ENCODE results near the gene SSRP1.
"Not testable (repeated sequence)": the region's sequence is repeated elsewhere in the genome, so short reads cannot be mapped to it uniquely, and the experiment has no call there.

SSRP1 gene

DNA sequence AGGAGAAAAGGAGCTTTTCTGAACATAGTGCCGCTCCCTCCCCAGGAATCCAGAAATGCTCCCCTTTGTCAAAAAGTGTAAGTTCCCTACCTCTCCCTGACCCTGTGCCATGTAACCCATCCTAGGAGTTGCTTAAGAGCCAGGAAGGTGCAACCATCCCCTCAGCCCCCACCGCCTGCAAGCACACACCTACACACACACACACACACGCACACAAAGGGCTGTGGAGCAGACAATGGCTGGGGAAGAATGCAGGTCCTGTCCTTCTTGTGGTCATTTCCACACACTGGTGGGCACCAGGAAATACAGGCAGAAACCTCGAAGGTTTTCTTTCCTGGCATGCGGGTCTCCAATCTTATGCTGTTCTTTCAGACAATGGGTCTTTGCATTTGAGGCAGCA lies 3.6 kb upstream of the SSRP1 start:
- no peak for DNase-seq (ENCODE audit: low read depth in 2 of 3, low spot score in 2 of 3)

DNA sequence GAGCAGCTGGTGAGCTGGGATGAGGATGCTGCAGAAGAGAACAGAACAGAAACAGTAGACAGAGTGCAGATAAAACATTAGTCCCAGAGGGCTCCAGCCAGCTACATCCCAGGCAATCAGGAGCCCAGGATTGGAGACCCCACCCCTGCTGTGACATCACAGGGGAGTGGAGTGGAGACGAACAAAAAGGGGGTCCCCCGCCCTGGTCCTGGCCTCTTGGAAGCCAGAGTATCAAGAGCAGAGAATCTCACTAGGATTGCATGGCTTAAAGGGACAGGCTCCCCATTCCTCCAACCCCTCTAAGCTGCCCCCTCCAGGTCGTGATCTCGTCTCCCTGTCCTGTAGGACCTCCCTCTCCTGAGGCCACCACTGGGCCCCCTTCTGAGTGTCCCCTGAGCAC lies 2.5 kb upstream of the SSRP1 start, which contains the start of gene P2RX3:
Gene P2RX3 (plus strand): TSS at position 211 of the 400 bp plus-strand sequence. CDS start 199 bp downstream, outside the sequence.
- DNase-seq (ENCODE audit: low read depth in 2 of 3, low spot score in 2 of 3) = no peak

DNA sequence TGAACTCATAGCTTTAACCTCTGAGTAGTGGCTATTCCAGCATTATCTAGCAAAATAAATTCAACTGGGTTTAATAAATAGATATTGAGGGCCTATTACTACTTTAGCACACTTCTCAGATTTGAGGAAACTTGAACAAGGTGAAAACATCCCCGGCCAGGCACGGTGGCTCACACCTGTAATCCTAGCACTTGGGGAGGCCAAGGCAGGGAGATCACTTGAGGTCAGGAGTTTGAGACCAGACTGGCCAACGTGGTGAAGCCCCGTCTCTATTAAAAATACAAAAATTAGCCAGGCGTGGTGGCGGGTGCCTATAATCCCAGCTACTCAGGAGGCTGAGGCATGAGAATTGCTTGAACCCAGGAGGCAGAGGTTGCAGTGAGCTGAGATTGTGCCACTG lies 1.2 kb upstream of the SSRP1 start:
- not testable (repeated sequence) for DNase-seq (ENCODE audit: low read depth in 2 of 3, low spot score in 2 of 3)

- DNase-seq (ENCODE audit: low read depth in 2 of 3, low spot score in 2 of 3) = peak in 1 of 3 experiments; percentile 9
These were observed 497 bp upstream of the SSRP1 start for GRCh38 chr11:57336111-57336666.

DNA sequence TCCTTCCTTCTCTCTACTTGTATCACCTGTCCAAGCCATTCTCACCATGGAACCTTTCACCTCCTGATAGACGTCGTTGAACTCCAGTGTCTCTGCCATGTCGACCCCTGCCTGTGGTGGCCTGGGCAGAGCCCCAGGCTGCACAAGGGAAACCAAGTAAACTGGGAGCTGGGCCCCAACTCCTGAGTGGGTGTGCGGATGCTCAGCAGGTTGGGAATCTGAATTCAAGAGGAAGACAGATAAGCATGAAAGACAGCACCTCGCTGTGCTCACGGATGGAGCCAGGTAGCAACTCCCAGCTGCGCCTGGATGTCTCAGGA lies 709 bp downstream of the SSRP1 start:
- no peak for DNase-seq (ENCODE audit: low read depth in 2 of 3, low spot score in 2 of 3)

DNA sequence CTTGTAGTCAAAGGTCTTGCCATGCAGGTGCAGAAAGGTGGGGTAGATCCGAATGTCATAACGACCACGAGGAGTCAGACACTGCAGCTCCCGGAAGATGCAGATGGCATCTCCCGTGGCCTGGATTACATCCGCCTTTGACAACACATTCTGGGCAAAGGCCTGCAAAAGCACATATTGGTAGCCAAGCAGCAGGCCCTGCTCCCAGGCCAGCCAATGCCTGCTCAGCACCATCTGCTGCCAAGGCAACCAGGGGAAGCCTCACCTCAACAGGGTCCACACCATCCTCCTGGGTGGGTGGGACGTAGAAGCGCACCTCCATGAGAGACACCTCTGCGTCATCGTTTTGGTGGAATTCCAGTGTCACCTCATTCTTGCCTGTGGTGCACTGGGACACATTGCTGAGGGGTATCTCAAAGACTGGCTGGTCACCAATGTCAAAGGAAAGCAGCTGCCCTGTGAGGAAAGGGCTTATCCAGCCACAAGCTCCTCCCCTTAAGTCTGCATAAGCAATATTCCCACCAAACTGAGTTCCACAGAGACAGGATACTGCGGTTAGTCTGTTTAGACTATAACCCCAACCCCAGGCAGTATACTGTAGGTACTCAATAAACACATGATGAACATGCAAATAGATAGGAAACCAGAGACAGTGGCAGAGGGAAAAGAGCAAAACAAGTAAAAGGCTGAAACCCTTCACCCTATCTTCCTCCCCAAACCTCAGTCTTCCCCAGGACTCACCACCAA lies 2.8 kb downstream of the SSRP1 start:
- DNase-seq (ENCODE audit: low read depth in 2 of 3, low spot score in 2 of 3) = no peak

DNA sequence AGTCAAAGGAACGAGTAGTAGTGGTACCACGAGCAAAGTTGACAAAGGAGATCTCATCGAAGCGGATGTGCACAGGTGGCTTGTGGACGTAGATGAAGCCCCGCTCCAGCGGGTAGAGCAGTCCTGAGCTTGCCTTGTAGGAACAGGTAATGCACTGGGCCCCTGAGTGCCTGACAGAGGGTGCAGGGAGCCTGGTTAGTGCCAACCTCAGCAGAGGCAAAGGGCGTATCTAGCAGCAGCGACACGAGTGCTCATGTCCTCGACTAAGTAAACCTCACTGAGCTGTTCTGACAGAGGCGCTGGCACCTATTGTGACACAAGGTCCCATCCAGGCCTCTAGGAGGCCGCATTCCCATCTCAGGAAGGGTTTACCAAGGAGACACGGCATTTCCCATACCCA lies 4.0 kb downstream of the SSRP1 start:
- no peak for DNase-seq (ENCODE audit: low read depth in 2 of 3, low spot score in 2 of 3)

GRCh38 chr11:57330029-57330428 lies 5.7 kb downstream of the SSRP1 start:
- DNase-seq (ENCODE audit: low read depth in 2 of 3, low spot score in 2 of 3) = no peak

DNA sequence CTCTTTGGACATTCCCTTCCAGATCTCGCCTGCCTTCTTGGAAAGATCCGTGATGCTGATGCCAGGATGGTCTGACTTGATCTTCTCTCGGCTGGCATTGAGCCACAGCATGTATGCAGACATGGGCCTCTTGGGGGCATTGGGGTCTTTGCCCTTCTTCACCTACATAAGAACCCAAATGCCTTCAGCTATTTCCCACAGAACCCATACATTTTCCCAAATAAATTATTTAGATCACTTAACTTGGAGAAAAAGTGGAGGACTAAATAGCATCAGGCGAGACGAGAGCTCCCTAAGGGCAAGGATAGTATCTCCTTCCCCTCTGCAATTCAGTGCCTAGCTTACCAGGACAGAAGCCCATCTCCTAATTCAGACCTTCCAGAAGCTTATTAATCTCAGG lies 8.0 kb downstream of the SSRP1 start:
- DNase-seq (ENCODE audit: low read depth in 2 of 3, low spot score in 2 of 3) = no peak

GRCh38 chr11:57325735-57326048 lies 10.0 kb downstream of the SSRP1 start:
- no peak for DNase-seq (ENCODE audit: low read depth in 2 of 3, low spot score in 2 of 3)

DNA sequence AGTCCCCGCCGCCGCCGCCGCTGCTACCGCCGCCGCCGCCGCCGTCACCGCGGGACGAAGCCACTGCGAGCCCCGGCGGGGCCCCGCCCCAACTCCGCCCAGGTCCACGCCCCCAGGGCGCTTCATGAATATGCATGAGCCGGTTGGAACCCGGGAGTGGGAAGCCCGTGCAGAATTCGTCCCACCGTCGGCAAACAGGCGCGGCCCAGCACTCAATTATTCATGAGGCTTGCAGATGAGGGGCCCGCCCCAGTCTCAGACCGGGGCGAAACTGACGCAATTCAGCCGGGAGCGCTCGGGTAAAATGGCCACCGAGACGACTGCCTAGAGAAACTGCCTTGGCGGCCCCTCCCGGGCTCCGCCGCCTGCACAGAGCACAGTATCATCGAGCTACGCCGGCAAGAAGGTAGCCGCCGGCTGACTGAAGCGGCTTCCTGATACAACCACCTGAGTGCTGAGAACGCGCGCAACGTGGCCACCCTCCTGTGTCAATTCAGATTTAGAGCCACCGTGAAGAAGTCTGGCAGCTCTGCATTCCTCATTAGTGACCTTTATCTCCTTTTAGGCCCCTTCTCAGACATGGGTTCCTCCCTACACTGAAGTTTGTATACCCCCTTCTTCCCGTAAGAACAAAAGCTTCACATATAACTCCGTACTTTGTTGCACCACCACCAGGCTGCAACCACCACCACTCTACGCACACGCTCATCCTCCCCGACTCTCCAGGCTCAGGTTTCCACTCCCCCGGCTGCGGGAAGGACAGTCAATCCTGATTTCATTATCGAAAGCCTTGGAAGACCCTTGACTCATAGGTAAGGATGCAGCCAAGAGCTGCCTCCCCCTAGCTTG lies 10.6 kb downstream of the SSRP1 start, which contains the start of gene TNKS1BP1:
Gene TNKS1BP1 (minus strand): TSS at position 67 of the 849 bp plus-strand sequence. CDS start 3,067 bp downstream, outside the sequence.
- DNase-seq (ENCODE audit: low read depth in 2 of 3, low spot score in 2 of 3) = peak; percentile 79 to 83 (median 82)

DNA sequence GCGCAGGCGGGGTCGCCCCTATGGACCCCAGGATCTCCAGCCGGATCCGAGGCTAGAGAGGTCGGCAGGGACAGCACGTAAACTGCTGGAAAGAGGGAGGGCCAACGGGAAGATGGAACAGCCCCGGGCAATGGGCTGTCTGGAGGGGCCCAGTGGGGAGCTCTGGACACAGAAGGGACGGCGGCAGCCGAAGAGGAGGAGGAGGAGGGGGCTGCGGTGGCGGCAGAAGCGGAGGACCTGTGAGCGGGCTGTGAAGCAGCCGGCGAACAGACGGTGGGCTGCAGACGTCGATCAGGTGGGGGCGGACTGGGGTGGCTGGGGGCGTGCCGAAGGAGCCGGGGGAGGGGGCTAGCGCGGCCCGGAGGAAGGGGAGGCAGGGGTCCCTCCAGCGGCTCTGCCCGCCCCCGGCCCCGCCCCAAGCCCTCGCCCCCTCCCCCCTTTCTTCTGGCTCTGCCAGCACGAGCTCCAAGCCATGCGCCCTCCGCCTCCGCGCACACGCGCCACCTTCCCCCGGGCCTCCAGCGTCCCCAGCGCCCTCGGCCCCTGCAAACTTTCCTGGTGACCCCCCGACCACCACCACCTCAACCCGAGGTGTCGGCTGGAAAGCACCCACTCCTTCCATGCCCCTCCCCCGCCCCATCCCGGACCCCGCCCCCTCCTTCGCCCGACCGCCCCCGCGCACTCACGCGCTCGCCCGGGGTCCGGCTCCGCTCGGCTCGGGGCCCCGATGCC lies 11.4 kb downstream of the SSRP1 start:
- peak in 1 of 3 experiments; percentile 10 for DNase-seq (ENCODE audit: low read depth in 2 of 3, low spot score in 2 of 3)

DNA sequence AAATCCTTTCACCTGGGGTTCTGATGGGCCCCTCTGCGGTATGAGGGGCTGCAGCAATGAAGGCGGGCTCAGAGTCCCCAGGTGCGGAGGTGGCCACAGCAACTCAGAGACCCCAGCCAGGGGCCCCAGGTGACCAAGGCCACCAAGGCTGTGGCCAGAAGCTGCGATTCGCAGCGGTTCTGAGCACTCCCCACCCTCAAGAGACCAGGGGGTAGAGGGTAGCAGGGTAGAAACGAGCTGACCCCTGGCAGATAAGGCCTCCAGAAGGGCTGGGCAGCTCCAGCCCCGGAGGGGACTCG lies 11.9 kb downstream of the SSRP1 start:
- DNase-seq (ENCODE audit: low read depth in 2 of 3, low spot score in 2 of 3) = no peak

DNA sequence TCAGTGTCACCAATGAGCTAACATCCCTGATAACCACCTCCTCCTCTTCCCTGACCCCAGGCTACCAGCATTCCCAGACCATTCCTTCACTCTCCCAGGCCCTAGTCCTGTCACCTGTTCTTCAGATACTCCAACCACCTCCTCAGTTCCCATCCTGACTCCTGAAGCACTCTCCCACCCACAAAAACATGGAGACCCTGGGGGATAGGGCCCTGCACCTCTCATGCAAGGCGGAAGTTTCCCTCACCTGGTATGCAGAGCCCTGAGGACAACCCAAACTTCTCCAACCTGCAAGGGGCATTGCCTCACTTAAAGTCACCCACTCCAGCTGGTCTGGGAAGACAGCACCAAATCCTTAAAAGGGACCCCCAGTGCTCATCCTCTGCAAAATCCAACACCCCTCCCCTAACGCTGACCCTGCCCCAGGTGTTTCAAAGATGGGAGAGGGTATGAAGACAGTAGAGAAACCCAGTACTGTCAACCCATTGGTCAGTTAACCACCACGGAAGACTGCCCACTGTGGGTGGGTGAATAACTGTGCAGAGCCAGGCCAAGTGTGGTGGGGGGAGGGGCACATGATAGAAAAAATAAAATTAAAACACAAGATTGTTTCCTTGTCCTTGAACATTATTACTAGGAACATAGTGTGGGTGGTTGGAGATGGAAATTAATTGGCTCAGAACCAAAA lies 12.4 kb downstream of the SSRP1 start:
- no peak for DNase-seq (ENCODE audit: low read depth in 2 of 3, low spot score in 2 of 3)

DNA sequence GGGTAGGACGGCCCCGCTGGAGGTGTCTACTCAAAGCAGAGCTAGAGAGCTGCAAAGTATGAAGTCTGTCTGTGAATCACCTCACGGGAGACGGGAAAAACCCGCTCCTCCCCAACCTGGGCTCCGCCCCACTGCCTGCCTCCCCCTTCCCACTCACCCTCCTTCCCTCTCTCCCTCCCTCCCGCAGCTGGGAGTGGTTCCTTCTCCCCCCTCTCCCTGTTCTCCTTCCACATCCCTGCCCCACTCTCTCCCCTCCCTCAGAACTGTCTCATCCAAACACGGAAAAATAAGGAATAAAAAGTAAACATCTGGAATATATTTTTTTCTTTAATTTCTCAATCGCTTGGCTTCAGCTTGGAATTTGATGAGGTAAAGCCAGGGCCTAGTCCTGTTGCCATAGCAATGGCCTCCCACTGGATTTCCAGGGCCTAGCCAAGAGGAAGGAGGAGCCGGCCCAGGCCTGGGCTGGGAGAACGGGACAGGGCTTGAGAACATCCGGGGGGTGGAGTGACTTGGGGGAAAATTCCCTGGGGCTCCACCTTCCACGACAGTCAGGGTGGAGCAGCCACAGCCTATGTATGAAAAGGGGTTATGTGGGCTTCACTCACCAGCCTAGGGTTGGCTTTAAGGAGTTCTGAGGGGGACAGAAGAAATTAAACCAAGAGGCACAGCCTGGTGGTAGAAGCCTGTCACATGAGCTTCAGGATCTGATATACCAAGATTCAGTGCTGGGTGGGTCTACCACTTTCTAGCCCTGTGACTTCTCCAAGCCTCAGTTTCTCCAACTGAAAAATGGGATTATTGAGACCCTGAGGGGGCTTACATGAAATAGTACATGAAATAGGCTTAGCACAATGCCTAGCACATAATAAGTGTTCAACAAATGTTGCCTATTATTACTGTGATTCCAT lies 13.2 kb downstream of the SSRP1 start:
- DNase-seq (ENCODE audit: low read depth in 2 of 3, low spot score in 2 of 3) = no peak

DNA sequence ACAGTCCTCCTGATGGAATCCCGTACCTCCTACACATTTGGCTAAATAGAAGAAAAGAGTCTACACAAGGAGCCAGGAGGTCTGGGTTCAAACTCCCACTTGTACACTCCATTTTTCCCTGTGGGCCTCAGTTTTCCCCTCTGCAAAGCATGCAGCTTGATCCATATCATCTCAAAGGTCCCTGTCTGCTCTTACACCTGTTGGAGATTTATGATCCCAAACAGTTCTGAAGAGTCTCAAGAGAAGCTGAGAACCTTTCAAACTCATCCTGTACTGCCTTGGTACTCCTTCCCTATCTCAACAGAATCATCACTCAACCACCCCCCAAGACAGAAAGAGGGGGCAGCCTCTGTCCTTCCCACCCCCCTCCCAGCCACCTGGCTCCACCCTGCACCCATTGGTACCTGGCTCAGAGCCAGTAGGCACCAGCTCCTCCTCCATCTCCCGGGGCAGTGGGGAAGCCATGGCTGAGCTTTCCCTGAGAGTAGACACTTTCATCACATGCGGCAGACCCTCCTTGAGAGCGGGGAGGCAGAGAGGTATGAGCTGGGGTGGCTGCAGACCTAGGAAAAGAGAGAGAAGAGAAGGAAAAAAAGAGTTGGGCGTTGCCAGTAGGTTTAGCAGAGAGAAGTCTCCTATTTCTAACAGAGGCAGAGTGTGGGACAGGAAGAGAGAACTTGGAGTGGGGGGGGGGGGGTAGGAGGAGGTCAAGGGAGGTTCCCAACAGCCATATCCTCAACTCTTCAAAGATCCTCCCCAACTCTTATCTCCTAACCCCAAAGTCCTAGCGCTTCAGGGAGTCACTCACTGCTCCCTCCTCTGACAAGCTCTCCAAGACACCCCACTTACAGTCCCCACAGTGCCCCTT lies 14.1 kb downstream of the SSRP1 start:
- no peak for DNase-seq (ENCODE audit: low read depth in 2 of 3, low spot score in 2 of 3)

DNA sequence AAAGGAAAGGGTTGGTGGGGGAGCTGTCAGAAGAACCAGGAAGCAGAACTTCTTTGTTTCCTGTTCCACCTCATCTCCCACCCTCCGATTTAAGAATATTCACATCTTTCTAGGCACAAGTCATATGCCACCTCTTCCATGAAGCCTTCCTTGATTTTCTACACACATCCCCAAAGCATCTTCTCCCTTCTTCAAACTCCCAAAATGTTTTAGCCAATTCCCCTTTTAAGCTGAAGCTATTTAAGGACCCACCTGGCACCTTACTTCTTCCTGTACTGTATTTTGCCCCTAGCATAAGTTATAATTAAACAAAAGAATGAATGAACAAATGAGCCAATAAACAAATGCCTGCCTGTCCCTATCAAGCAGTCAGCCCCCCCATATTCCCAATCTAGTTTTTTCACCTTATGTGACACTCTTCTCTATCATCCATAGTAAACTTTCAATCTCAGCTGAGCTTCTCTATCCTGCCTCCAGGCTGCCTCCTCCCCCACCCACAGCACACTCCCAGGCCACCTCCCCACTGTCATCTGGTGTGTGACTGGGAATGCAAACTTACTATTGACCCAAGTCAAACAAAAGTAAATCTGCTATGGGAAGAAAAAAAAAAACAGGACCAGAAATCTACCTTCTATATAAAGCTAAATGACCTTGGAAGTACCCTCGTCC lies 14.8 kb downstream of the SSRP1 start:
- DNase-seq (ENCODE audit: low read depth in 2 of 3, low spot score in 2 of 3) = no peak

DNA sequence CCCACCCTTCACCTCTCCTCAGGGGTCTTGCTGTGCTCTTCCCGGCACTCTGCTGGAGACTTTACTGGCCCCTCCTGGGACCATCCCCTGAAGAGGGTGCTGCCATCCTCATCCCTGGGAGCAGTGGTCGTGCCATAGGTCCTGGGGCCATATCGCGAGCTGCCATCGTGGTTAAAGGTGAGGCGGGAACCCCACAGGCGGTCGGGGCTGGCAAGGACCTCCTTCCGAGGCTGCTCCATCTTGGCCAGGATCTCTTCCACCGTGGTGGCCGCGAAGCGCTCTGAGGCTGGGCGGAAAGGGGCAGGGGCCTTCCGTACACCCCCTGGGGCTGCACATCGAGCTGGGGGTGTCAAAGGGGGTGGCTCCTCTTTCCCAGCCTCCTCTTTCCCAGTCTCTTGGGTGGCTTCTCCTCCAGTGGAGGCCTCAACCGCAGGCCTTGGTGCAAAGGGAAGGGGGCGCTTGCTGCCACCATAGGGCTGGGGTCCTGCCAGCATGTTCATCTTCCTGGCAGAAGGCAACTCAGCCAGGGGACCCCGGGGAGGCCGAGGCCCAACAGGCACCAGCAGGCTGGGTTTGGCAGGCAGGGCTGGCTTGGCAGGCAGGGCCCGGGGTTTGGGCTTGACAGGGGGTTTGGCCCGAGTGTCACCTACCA lies 15.5 kb downstream of the SSRP1 start:
- DNase-seq (ENCODE audit: low read depth in 2 of 3, low spot score in 2 of 3) = no peak
